IMR-90 (cell line): ENCODE data around the gene SLC46A1.

Experiments used
- NFE2L2 ChIP-seq: fragments of 150-350 bp; IDR thresholded peaks from 2 replicates; pipeline ENCODE4 v1.6.1; 2016; ENCODE audit warnings: low read depth, mild to moderate bottlenecking, low read length
- POLR2A ChIP-seq: IDR thresholded peaks from 2 replicates; pipeline ENCODE4 v1.6.1; 2012; ENCODE audit warnings: mild to moderate bottlenecking, low read depth, low read length
- RCOR1 ChIP-seq: IDR thresholded peaks from 2 replicates; pipeline ENCODE4 v1.6.1; 2012; ENCODE audit warnings: mild to moderate bottlenecking, low read length, improper control_type of control experiment; ENCODE audit not compliant: insufficient replicate concordance
- TF ChIP-seq, protein P1 (sequence below): conservative IDR thresholded peaks from 2 replicates; pipeline ENCODE4 v1.5.1; 2012; ENCODE audit warnings: mild to moderate bottlenecking, low read depth, low read length, improper control_type of control experiment

DNA sequence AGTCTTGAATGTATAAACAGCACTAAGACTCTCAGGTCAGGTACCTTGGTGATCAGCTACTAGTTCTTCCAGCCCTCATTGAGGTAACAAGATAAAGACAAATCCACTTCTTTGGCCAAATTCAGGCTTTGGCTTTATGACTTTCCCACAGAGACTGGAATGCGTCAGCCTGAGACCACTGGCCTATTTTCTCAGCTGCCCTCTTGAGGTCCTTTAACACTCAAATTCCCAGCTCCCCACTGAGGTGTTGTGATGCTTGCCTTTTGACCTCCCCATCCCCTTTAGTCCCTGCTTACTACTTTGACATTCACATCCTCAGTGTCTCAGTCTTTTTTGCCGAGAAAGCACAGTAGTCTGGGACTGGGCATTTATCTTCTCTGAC lies 59.8 kb downstream of the SLC46A1 start:
- TF ChIP-seq, protein P1, sequence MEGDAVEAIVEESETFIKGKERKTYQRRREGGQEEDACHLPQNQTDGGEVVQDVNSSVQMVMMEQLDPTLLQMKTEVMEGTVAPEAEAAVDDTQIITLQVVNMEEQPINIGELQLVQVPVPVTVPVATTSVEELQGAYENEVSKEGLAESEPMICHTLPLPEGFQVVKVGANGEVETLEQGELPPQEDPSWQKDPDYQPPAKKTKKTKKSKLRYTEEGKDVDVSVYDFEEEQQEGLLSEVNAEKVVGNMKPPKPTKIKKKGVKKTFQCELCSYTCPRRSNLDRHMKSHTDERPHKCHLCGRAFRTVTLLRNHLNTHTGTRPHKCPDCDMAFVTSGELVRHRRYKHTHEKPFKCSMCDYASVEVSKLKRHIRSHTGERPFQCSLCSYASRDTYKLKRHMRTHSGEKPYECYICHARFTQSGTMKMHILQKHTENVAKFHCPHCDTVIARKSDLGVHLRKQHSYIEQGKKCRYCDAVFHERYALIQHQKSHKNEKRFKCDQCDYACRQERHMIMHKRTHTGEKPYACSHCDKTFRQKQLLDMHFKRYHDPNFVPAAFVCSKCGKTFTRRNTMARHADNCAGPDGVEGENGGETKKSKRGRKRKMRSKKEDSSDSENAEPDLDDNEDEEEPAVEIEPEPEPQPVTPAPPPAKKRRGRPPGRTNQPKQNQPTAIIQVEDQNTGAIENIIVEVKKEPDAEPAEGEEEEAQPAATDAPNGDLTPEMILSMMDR, result no peak
- no peak for TF ChIP-seq POLR2A
- TF ChIP-seq RCOR1, result no peak
- no peak for TF ChIP-seq NFE2L2
